Erythroblast (primary cell): ENCODE data around the gene ARF4.

Experiments used
- GATA1 ChIP-seq: IDR thresholded peaks from 2 replicates; pipeline ENCODE4 v1.6.1; 2011; ENCODE audit warnings: low read depth, mild to moderate bottlenecking, control low read depth, low read length, moderate library complexity
- POLR2A ChIP-seq: IDR thresholded peaks from 2 replicates; pipeline ENCODE4 v1.6.1; 2011; ENCODE audit warnings: mild to moderate bottlenecking, low read length

DNA sequence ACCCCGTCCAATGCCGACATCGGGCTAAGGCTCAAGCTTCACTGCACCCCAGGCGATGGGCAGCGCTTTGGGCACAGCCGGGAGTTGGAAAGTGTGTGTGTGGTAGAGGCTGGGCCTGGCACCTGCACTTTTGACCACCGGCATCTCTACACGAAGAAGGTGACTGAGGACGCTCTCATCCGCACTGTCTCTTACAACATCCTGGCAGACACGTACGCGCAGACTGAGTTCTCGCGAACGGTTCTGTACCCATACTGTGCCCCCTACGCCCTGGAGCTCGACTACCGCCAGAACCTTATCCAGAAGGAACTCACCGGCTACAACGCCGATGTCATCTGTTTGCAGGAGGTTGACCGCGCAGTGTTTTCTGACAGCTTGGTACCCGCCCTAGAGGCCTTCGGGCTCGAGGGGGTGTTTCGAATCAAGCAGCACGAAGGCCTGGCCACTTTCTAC lies 40.0 kb downstream of the ARF4 start:
- TF ChIP-seq POLR2A (no peak), GATA1 (no peak)
